WTC11 (cell line): Measurements from ENCODE around the gene GIGYF1. TPM values are rescaled to one million over a fixed set of nuclear protein-coding genes. Genes with fewer than 3 reads are reported as not detected.
A peak's percentile ranks its signal among the peaks of the same experiment; 100 is the strongest.

Experiments
- AFF4 ChIP-seq: sonication (generic); formaldehyde crosslinking; IDR thresholded peaks from 2 replicates; pipeline ENCODE4 v1.8.1; 2023; ENCODE audit warnings: mild to moderate bottlenecking, missing genetic modification reagents, borderline replicate concordance
- AR ChIP-seq: fragments of 250-450 bp; sonication (Bioruptor Pico); IDR thresholded peaks from 2 replicates; pipeline ENCODE4 v1.9.0; 2021; ENCODE audit warnings: mild to moderate bottlenecking
- ATF1 ChIP-seq: sonication (generic); formaldehyde crosslinking; IDR thresholded peaks from 2 replicates; pipeline ENCODE4 v1.8.1; 2023; ENCODE audit warnings: mild to moderate bottlenecking, moderate library complexity, missing genetic modification reagents
- CBFB ChIP-seq: sonication (generic); formaldehyde crosslinking; IDR thresholded peaks from 2 replicates; pipeline ENCODE4 v1.8.1; 2022; ENCODE audit warnings: mild to moderate bottlenecking, low read depth, missing genetic modification reagents
- E2F1 ChIP-seq: sonication (generic); formaldehyde crosslinking; IDR thresholded peaks from 2 replicates; pipeline ENCODE4 v1.8.0; 2022; ENCODE audit warnings: mild to moderate bottlenecking, missing genetic modification reagents
- E2F4 ChIP-seq: sonication (generic); formaldehyde crosslinking; IDR thresholded peaks from 2 replicates; pipeline ENCODE4 v1.8.1; 2022; ENCODE audit warnings: low read depth, mild to moderate bottlenecking, moderate library complexity, missing genetic modification reagents, borderline replicate concordance
- E2F5 ChIP-seq: sonication (generic); formaldehyde crosslinking; IDR thresholded peaks from 2 replicates; pipeline ENCODE4 v1.8.1; 2022; ENCODE audit warnings: mild to moderate bottlenecking, moderate library complexity, missing genetic modification reagents
- FOXK1 ChIP-seq: sonication (generic); formaldehyde crosslinking; IDR thresholded peaks from 2 replicates; pipeline ENCODE4 v1.8.0; 2022; ENCODE audit warnings: mild to moderate bottlenecking, moderate library complexity, missing genetic modification reagents
- FOXP1 ChIP-seq: sonication (generic); formaldehyde crosslinking; IDR thresholded peaks from 2 replicates; pipeline ENCODE4 v1.8.0; 2022; ENCODE audit warnings: missing genetic modification reagents, mild to moderate bottlenecking, moderate library complexity, borderline replicate concordance
- IRF2 ChIP-seq: sonication (generic); formaldehyde crosslinking; IDR thresholded peaks from 2 replicates; pipeline ENCODE4 v1.8.0; 2022; ENCODE audit warnings: low read depth, missing genetic modification reagents, borderline replicate concordance
- JAZF1 ChIP-seq: fragments of 250-450 bp; sonication (Bioruptor Pico); IDR thresholded peaks from 2 replicates; pipeline ENCODE4 v1.9.0; 2021; ENCODE audit warnings: moderate library complexity, mild to moderate bottlenecking, inconsistent platforms
- JUN ChIP-seq: sonication (generic); formaldehyde crosslinking; IDR thresholded peaks from 2 replicates; pipeline ENCODE4 v1.8.0; 2023; ENCODE audit warnings: mild to moderate bottlenecking, missing genetic modification reagents
- MLX ChIP-seq: sonication (generic); formaldehyde crosslinking; IDR thresholded peaks from 2 replicates; pipeline ENCODE4 v1.8.1; 2023; ENCODE audit warnings: mild to moderate bottlenecking, missing genetic modification reagents, moderate library complexity
- MYBL2 ChIP-seq: sonication (generic); formaldehyde crosslinking; IDR thresholded peaks from 2 replicates; pipeline ENCODE4 v1.8.1; 2023; ENCODE audit warnings: mild to moderate bottlenecking, moderate library complexity, missing genetic modification reagents
- NR3C1 ChIP-seq: sonication (generic); formaldehyde crosslinking; conservative IDR thresholded peaks from 2 replicates; pipeline ENCODE4 v1.8.1; 2023; ENCODE audit warnings: low read depth, mild to moderate bottlenecking, missing genetic modification reagents
- RORB ChIP-seq: fragments of 250-450 bp; sonication (Bioruptor Pico); IDR thresholded peaks from 2 replicates; pipeline ENCODE4 v1.9.0; 2021; ENCODE audit warnings: mild to moderate bottlenecking
- SMAD4 ChIP-seq: sonication (generic); formaldehyde crosslinking; IDR thresholded peaks from 2 replicates; pipeline ENCODE4 v1.8.0; 2022; ENCODE audit warnings: mild to moderate bottlenecking, missing genetic modification reagents
- USF2 ChIP-seq: sonication (generic); formaldehyde crosslinking; IDR thresholded peaks from 2 replicates; pipeline ENCODE4 v1.8.1; 2023; ENCODE audit warnings: mild to moderate bottlenecking, missing genetic modification reagents, moderate library complexity
- ZBTB43 ChIP-seq: sonication (generic); formaldehyde crosslinking; IDR thresholded peaks from 2 replicates; pipeline ENCODE4 v1.8.1; 2023; ENCODE audit warnings: mild to moderate bottlenecking, missing genetic modification reagents
- ZNF317 ChIP-seq: sonication (generic); formaldehyde crosslinking; IDR thresholded peaks from 2 replicates; pipeline ENCODE4 v1.8.1; 2023; ENCODE audit warnings: low read depth, mild to moderate bottlenecking, moderate library complexity, missing genetic modification reagents, borderline replicate concordance
- ZNF396 ChIP-seq: fragments of 250-450 bp; sonication (Bioruptor Pico); IDR thresholded peaks from 2 replicates; pipeline ENCODE4 v1.8.0; 2021; ENCODE audit warnings: mild to moderate bottlenecking, moderate library complexity, borderline replicate concordance
- ZSCAN18 ChIP-seq: fragments of 250-450 bp; sonication (Bioruptor Pico); IDR thresholded peaks from 2 replicates; pipeline ENCODE4 v2.1.2; 2022; ENCODE audit warnings: mild to moderate bottlenecking, moderate library complexity
- total RNA-seq: library from RNA; stranded (reverse); gene quantifications from 3 replicates; pipeline ENCODE4 v1.2.3, GENCODE V29; 2021

Gene GIGYF1
- total RNA-seq, 1 experiment from 2014 or later = 130 TPM

GRCh38 chr7:100655908-100656674, 38.0 kb downstream of the GIGYF1 start, which contains the start of gene ACTL6B (continued):
- TF ChIP-seq USF2 (CRISPR knock-in tag) = peak; percentile 56
- peak; percentile 86 for TF ChIP-seq FOXK1 (CRISPR knock-in tag)
- TF ChIP-seq AR (CRISPR knock-in tag) = no peak
- TF ChIP-seq ZBTB43 (CRISPR knock-in tag) = peak; percentile 61; the same call in 1 of the 2 replicates
- TF ChIP-seq FOXP1 (CRISPR knock-in tag) = peak; percentile 97
- peak; percentile 95 for TF ChIP-seq SMAD4
- TF ChIP-seq E2F1 (CRISPR knock-in tag) = peak; percentile 93
- TF ChIP-seq IRF2 (CRISPR knock-in tag) = no peak
- no peak for TF ChIP-seq ZSCAN18 (CRISPR knock-in tag)
- peak; percentile 94 for TF ChIP-seq MYBL2 (CRISPR knock-in tag)
- TF ChIP-seq E2F4 (CRISPR knock-in tag) = peak; percentile 56; the same call in 1 of the 2 replicates
- no peak for TF ChIP-seq RORB (CRISPR knock-in tag)
- TF ChIP-seq E2F5 (CRISPR knock-in tag) = peak; percentile 92
- no peak for TF ChIP-seq CBFB
- no peak for TF ChIP-seq MLX (CRISPR knock-in tag)
- TF ChIP-seq NR3C1 (CRISPR knock-in tag) = 0 out of 2 replicates have a peak, but pooled peaks have one; percentile 71
- no peak for TF ChIP-seq ZNF396 (CRISPR knock-in tag)
- TF ChIP-seq JAZF1 (CRISPR knock-in tag) = no peak
- peak; percentile 96 for TF ChIP-seq JUN (CRISPR knock-in tag)
- no peak for TF ChIP-seq ATF1 (CRISPR knock-in tag)
- no peak for TF ChIP-seq ZNF317 (CRISPR knock-in tag)
- TF ChIP-seq AFF4 (CRISPR knock-in tag) = no peak
